Right hindlimb (tissue), 1 donor: ENCODE measurements around the gene NSUN3.
A peak's percentile ranks its signal among the peaks of the same experiment; 100 is the strongest.
"Not testable (repeated sequence)": the region's sequence is repeated elsewhere in the genome, so short reads cannot be mapped to it uniquely, and the experiment has no call there.

Experiments
- DNase-seq: peaks from one replicate; pipeline ENCODE4 v3.0.0-alpha.2; 2018

The NSUN3 gene

GRCh38 chr3:94062513-94063404 is at the start of gene NSUN3, which contains the start of gene DHFR2:
TSS of gene NSUN3 (plus strand) at chr3:94063061. CDS start at chr3:94063127, 66 bp downstream.
TSS of gene DHFR2 (minus strand) at chr3:94062916. CDS start at chr3:94061511, 1,405 bp downstream.
- DNase-seq: peak; percentile 97

DNA sequence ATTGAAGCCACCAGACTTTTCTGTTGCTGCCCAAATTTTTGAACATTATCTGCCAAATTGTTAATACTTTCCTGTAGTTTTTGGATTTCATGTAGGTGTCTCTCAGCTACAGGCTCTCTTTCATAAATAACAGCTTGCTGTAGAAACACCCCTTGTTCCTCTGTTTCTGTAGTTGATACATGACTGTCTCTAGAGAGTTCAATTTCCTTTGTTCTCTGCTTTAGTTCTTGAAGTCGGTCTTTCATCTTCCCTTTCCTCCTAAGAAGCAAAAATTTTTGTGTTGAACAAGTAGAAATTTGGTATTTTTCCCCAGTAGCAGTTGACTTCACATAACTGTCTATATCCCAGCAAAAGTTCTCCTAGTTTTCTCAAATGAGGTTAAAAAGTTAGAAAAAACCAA is 47.8 kb upstream of the NSUN3 start:
- no peak for DNase-seq

DNA sequence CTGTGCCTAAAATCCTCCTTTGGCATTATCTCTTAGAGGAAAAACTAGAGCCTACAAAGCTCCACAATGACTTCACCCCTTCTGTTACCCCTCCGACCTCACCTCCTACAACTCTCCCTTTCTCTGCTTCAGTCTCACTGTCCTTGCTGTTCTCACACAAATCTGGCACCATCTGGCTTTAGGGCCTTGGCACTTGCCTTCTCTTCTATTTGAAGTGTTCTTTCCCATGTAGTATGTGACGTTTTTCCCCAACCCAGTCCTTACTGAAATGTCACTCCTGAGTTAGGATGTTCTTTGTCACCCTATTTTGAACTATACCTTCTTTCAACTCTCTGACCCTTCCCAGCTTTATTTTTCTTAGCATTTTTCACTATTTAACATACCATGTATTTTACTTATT is 43.2 kb upstream of the NSUN3 start:
- DNase-seq: no peak

DNA sequence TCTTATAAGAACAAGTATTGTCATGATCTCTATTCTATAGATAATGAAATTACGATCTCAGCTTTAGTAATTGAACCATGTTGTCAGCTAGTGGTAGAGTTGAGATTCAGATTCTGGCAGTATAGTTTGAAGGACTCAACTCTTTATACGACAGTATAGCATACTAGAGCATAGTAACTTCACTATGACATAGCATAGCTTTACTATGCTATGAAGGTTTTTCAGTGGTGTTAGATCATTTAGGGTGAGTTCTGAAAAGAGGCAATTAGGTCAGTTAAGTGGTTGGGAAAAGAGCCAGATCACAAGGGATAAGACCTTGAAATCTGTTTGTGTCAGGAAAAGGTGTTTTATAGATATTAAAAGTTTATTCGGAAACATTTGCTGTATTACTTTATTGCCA is 42.6 kb upstream of the NSUN3 start:
- DNase-seq: no peak

- DNase-seq: no peak
Observed at GRCh38 chr3:94024385-94024784, 38.5 kb upstream of the NSUN3 start.

GRCh38 chr3:94026623-94027022 is 36.2 kb upstream of the NSUN3 start:
- no peak for DNase-seq

GRCh38 chr3:94028093-94028837 is 34.6 kb upstream of the NSUN3 start, which contains the start of gene STX19:
TSS of gene STX19 (minus strand) at chr3:94028597. CDS start at chr3:94015269, 13,328 bp downstream.
- DNase-seq: no peak

GRCh38 chr3:94036909-94037507 is 25.9 kb upstream of the NSUN3 start:
- no peak for DNase-seq

DNA sequence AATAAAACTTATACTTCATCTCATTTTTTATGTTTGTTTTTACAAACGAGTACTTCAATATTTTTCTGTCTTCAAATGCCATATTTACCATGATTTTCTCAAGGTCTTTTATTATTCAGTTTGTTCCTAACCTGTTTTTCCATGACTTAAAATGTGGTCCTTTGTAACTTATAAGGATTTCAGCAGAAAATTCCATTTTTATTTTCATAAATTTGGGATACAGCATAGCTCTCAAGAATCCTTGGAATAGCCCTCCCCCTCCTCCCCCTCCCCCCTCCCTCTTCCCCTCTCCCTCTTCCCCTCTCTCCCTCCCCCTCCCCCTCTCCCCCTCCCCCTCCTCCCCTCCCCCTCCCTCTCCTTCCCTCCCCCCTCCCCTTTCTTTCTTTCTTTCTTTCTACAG is 19.6 kb upstream of the NSUN3 start:
- DNase-seq: no peak

DNA sequence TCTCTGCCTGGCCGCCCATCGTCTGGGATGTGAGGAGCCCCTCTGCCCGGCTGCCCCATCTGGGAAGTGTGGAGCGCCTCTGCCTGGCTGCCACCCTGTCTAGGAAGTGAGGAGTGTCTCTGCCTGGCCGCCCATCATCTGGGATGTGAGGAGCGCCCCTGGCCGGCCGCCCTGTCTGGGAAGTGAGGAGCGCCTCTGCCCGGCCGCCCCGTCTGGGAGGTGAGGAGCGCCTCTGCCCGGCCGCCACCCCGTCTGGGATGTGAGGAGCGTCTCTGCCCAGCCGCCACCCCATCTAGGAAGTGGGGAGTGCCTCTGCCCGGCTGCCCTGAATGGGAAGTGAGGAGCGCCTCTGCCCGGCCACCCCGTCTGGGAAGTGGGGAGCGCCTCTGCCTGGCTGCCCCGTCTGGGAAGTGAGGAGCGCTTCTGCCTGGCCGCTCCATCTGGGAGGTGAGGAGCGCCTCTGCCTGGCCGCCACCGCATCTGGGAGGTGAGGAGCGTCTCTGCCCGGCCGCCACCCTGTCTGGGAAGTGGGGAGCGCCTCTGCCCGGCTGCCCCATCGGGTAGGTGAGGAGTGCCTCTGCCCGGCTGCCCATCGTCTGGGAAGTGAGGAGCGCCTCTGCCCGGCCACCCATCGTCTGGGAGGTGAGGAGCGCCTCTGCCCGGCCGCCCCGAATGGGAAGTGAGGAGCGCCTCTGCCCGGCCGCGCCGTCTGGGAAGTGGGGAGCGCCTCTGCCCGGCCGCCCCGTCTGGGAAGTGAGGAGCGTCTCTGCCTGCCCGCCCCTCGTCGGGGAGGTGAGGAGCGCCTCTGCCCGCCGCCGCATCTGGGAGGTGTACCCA is 18.5 kb upstream of the NSUN3 start:
- not testable (repeated sequence) for DNase-seq

GRCh38 chr3:94046533-94046932 is 16.3 kb upstream of the NSUN3 start:
- no peak for DNase-seq

DNA sequence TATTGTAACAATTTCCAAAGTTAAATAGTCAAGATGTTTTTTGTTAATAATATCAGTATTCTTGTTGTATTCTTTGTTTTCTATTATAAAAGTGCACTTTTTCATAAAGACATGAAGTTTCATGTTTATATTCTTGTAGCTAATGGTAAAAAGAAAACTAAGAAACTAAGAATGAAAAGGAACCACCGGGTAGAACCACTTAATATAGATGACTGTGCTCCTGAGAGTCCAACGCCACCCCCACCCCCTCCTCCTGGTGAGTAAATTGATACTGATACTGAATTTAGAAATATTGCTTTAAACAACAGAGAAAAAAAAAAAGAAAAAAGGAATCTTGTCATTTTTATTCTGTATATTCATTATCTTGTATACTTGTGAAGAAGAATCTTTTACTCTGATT is 13.6 kb upstream of the NSUN3 start:
- no peak for DNase-seq

DNA sequence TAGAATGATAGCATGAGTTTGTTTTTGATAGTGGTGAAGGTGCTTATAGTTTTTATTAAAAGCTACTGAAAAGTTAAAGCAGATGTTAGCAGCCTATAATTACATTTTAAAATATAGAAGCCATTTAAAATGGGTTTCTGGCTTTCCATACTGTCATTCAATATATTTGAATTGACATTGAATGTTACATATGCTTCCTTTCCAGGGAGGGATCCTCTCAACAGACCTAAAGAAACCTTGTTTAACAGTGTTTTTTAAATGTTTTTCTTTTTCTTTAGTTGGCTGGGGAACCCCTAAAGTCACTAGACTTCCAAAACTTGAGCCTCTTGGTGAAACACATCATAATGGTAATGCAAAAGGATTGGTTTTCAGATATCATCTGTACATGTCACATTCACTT is 12.3 kb upstream of the NSUN3 start:
- DNase-seq: no peak

DNA sequence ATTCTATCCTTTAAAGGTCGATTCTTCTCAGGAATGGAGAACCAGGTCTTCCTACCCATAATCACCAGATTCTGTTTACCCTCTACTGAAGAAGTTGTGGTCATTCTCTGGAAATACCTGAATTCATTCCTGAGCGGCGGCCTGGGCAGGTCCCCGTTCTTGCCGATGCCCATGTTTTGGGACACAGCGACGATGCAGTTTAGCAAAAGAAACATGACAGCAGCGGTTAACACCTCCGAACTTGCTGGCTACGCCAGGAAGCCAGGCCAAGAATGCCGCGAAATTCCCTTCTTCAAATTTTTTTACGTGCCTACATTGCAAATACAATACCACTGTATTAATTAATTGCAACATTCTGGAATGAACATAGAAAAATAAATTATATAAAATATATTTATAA is 1.6 kb upstream of the NSUN3 start:
- no peak for DNase-seq

GRCh38 chr3:94063496-94064119 is 747 bp downstream of the NSUN3 start:
- no peak for DNase-seq

- no peak for DNase-seq
Observed at GRCh38 chr3:94064243-94064860, 1.5 kb downstream of the NSUN3 start.

GRCh38 chr3:94065122-94065521 is 2.3 kb downstream of the NSUN3 start:
- no peak for DNase-seq

- no peak for DNase-seq
Observed at GRCh38 chr3:94065819-94066480, 3.1 kb downstream of the NSUN3 start.

GRCh38 chr3:94066506-94067500 is 3.9 kb downstream of the NSUN3 start:
- DNase-seq: no peak
